Measurements from ENCODE around the gene C9orf153.
"Not testable (repeated sequence)": the region's sequence is repeated elsewhere in the genome, so short reads cannot be mapped to it uniquely, and the experiment has no call there.

Gene C9orf153

GRCh38 chr9:86201474-86202337 is 57.8 kb downstream of the C9orf153 start:
- in situ Hi-C loops (cut with HindIII; ENCODE audit: low pct_ligation_motif_present, low sequenced_read_pairs), result no loop called here
- no peak for DNase-seq
- TF ChIP-seq, protein P1, sequence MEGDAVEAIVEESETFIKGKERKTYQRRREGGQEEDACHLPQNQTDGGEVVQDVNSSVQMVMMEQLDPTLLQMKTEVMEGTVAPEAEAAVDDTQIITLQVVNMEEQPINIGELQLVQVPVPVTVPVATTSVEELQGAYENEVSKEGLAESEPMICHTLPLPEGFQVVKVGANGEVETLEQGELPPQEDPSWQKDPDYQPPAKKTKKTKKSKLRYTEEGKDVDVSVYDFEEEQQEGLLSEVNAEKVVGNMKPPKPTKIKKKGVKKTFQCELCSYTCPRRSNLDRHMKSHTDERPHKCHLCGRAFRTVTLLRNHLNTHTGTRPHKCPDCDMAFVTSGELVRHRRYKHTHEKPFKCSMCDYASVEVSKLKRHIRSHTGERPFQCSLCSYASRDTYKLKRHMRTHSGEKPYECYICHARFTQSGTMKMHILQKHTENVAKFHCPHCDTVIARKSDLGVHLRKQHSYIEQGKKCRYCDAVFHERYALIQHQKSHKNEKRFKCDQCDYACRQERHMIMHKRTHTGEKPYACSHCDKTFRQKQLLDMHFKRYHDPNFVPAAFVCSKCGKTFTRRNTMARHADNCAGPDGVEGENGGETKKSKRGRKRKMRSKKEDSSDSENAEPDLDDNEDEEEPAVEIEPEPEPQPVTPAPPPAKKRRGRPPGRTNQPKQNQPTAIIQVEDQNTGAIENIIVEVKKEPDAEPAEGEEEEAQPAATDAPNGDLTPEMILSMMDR (IDR thresholded peaks at IDR 0.05; ENCODE audit: low read depth, low read length, missing control alignments), result no peak
- no peaks in the 10 kb centered on the region for H3K36me3 ChIP-seq (replicated peaks)
- H3K27ac ChIP-seq, result no peak overlapping the region
- no peak overlapping the region for H3K4me3 ChIP-seq (ENCODE audit: low read depth, low read length)
- H3K27me3 ChIP-seq (replicated peaks), result no peaks in the 10 kb centered on the region

DNA sequence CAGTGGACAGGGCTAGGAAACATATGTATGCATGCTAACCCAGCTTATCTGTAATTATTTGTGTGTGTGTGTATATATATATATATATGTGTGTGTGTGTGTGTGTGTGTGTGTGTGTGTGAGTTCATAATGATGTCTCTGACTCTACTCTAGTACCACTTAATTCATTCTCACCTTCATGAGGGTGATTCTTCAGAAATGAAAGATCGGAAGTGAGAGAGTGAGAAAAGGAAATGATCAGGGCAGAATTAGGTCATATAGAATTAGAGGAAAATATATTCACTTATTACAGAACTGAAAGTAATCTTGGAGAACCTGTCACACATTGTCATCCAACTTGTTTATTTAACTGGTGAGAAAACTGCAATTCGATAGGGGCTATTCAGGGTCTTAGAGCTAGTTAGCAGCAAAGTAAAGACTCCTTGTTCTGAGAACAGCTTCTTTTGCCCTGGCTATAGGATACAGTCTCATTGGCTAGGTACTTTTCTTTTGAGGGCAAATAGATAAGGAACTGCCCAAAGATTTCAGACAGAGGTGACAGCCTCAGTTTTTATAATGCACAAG is 58.8 kb downstream of the C9orf153 start:
- in situ Hi-C loops (cut with HindIII; ENCODE audit: low pct_ligation_motif_present, low sequenced_read_pairs), result no loop called here
- TF ChIP-seq, protein P1 (IDR thresholded peaks at IDR 0.05; ENCODE audit: low read depth, low read length, missing control alignments), result no peak

DNA sequence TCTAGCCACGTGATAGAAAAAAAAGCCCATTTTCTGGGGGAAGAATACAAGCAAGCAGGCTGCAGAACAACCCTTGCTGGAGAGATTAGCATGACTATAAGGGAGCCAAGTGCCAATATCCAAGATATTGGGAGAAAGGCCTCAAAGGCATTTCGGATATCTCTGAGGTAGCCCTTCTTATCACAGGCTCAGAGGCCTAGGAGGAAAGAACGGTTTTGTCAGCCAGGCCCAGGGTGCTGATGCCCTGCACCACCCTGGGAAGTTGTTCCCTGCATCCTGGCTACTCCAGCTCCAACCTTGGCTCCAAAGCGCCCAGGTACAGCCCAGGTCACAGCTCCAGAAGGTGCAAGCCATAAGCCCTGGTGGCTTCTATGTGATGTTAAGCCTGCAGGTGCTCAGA is 66.4 kb downstream of the C9orf153 start:
- in situ Hi-C loops (cut with HindIII; ENCODE audit: low pct_ligation_motif_present, low sequenced_read_pairs), result no loop called here
- H3K27me3 ChIP-seq (replicated peaks), result no peaks in the 10 kb centered on the region
- H3K27ac ChIP-seq, result no peak overlapping the region
- no peaks in the 10 kb centered on the region for H3K36me3 ChIP-seq (replicated peaks)
- TF ChIP-seq, protein P1 (IDR thresholded peaks at IDR 0.05; ENCODE audit: low read depth, low read length, missing control alignments), result no peak
- no peak overlapping the region for H3K4me3 ChIP-seq (ENCODE audit: low read depth, low read length)
- DNase-seq, result no peak

More for the DNA sequence above, 58.8 kb downstream of the C9orf153 start:
- H3K4me3 ChIP-seq (ENCODE audit: low read depth, low read length), result no peak overlapping the region
- no peak for DNase-seq
- H3K27me3 ChIP-seq (replicated peaks), result no peaks in the 10 kb centered on the region
- H3K36me3 ChIP-seq (replicated peaks), result no peaks in the 10 kb centered on the region
- H3K27ac ChIP-seq, result no peak overlapping the region

- H3K27ac ChIP-seq; H3K27me3 ChIP-seq (replicated peaks); DNase-seq; H3K36me3 ChIP-seq (replicated peaks); in situ Hi-C loops (cut with HindIII; ENCODE audit: low pct_ligation_motif_present, low sequenced_read_pairs); H3K4me3 ChIP-seq (ENCODE audit: low read depth, low read length): not testable (repeated sequence)
Observed at GRCh38 chr9:86190700-86191099, 68.8 kb downstream of the C9orf153 start.

- Histone ChIP-seq H3K27ac (no peak overlapping the region), H3K36me3 (replicated peaks) (no peaks in the 10 kb centered on the region), H3K4me3 (ENCODE audit: low read depth, low read length) (no peak overlapping the region), H3K27me3 (replicated peaks) (no peaks in the 10 kb centered on the region)
- TF ChIP-seq, protein P1 (IDR thresholded peaks at IDR 0.05; ENCODE audit: low read depth, low read length, missing control alignments), result peak; percentile 19
- no peak for DNase-seq
- in situ Hi-C loops (cut with HindIII; ENCODE audit: low pct_ligation_motif_present, low sequenced_read_pairs), result no loop called here
Observed at GRCh38 chr9:86187121-86187520, 72.3 kb downstream of the C9orf153 start.

DNA sequence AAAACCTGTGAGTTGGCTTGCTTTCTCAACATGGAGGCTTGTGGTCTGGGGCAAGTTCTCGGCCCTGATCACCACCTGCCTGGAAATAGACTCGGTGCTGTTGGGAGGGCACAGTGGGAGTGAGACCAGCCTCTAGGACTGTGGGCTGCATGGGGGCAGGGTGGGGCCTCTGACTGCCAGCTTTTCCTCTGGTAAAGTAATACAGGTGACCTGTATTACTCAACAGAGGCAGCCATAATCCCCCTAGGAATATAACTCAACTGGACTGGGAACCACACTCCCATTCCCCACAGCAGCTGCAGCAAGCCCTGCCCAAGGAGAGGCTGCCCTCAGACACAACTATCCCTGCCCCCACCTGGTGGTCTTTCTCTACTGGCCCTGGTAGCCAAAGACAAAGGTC is 72.8 kb downstream of the C9orf153 start:
- Histone ChIP-seq H3K4me3 (ENCODE audit: low read depth, low read length) (no peak overlapping the region), H3K27me3 (replicated peaks) (no peaks in the 10 kb centered on the region), H3K36me3 (replicated peaks) (no peaks in the 10 kb centered on the region), H3K27ac (no peak overlapping the region)
- in situ Hi-C loops (cut with HindIII; ENCODE audit: low pct_ligation_motif_present, low sequenced_read_pairs), result no loop called here
- TF ChIP-seq, protein P1 (IDR thresholded peaks at IDR 0.05; ENCODE audit: low read depth, low read length, missing control alignments), result no peak
- DNase-seq, result no peak
